HG02981 (cell line): ENCODE results near the gene SCFD2.
"Not testable (repeated sequence)": the region's sequence is repeated elsewhere in the genome, so short reads cannot be mapped to it uniquely, and the experiment has no call there.

Experiments used
- ATAC-seq: cut with Tn5 transposase; IDR thresholded peaks from one replicate; pipeline ENCODE4 v1.9.1; 2021; ENCODE audit warnings: mild to moderate bottlenecking, moderate library complexity; ENCODE audit not compliant: unreplicated experiment

The SCFD2 gene

DNA sequence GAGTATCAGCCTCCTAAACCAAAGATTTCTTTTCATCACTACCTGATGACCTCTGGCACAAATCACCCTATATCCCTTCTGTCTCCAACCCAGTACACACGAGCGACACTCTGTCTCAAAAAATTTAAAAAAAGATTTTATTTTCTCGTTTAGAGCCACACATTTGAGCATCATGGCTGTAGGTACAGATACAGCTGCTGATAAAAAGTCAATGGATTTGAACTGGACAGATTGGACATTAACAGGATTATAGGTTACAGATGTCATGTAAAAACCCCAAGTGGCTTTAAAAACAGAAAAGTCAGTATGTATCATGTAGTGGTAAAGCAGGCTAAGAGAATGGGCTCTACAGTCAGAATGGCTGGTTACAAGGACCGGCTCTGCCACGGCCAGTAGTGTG lies 171.1 kb downstream of the SCFD2 start:
- ATAC-seq, result no peak

GRCh38 chr4:53193111-53193510 lies 172.8 kb downstream of the SCFD2 start:
- ATAC-seq, result no peak

DNA sequence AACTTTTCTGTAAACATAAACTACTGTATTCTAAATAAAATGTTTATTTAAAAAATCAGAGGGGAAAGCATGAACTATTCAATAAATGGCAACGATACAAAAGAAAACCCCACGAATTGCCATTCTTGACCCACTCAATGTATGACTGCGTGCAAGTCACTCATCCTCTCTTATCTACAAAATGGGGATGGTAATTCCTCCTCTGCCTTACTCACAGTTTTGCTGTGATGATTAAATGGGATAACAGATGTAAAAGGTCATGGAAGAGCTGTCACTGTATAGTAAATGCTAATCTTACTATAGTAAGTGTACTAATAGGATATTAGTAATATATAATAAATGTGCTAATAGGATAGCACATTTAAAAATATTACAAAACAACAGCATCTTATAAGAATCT lies 173.4 kb downstream of the SCFD2 start:
- no peak for ATAC-seq

GRCh38 chr4:53191997-53192396 lies 173.9 kb downstream of the SCFD2 start:
- ATAC-seq, result no peak

DNA sequence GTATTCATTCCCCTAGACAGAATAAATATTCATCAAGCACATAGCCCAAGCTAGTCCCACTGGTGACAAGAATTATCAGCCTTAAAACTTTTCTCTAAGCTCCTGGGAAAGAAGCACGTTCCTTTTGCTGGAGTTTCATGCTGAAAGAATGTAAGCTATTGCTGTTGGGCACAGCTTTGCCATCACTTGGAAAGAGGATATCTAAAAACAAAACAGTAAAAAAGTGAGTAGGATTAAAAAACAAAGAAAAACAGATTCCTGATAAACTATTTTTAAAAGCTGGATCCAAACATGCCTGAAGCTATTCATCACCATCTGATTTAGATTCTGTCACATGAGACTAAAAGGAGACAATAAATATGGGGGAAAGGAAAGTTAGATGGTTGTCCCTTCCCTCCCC lies 176.8 kb downstream of the SCFD2 start:
- no peak for ATAC-seq

GRCh38 chr4:53186714-53187358 lies 179.0 kb downstream of the SCFD2 start:
- no peak for ATAC-seq

DNA sequence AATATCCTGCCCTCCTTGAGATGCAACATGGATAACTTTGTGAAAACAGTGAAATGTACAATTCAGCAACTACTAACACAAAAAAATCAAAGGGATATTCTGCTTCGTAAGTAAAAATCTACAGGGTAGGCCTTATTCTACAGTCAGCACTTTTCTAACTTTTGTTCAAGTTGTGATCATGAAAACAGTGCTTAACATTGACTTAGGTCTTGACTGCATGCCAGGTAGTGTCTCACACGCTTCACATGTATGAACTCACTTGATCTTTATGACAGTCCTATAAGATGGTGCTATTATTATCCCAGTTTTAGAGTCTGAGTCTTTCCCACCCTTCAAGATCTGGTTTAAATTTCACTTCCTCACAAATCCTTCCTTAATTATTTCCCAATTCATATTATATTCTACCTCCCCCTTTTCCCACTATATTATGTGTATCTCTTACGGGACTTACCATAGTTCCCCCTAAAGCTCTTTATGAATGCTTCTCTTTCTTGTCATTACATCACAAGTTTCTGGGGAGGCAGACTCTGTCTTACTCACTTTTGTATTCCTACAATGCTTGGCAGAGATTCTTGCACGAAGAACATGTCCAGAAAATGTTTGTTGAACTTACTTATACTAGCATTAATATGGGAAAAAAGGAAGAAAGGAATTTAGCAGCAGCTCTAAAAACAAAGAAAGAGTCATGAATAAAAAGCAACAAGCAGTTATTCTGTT lies 179.8 kb downstream of the SCFD2 start:
- no peak for ATAC-seq

DNA sequence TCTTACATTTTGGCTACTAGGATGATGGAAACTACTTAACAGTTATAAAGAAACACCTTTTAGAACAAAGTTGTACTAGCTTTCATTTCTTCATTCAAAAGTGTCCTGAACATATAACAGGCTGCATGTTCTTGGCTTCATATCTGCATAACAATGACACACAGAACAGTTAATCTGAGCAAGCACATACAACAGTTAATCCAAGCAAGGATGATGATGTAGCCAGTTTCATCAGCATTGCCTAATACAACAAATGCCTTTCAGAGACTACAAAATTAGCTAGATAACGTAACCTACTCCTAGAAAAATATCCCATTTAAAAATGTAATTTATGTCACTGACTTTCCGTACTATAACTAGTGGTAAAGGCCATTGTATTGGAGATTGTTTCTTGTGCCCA lies 182.1 kb downstream of the SCFD2 start:
- ATAC-seq, result no peak

- not testable (repeated sequence) for ATAC-seq
These were observed 188.1 kb downstream of the SCFD2 start for GRCh38 chr4:53177751-53178150.

DNA sequence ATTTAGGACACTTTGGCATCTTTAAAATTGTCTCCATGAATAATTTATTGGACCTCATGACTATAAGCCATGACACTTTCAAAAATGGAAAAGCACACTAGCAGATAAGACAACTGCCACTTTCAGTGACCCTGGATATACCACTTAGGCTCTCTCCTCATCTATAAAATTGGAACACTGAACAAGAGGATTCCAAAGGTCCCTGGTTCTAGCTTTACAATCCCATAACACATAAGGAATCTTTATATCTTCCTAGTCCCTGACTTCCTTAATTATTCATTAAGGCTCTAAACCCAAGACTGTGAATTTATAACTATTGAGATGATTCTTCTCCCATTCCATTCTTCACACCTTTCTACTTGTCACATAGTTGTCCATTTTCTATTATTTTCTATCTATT lies 190.2 kb downstream of the SCFD2 start:
- no peak for ATAC-seq

DNA sequence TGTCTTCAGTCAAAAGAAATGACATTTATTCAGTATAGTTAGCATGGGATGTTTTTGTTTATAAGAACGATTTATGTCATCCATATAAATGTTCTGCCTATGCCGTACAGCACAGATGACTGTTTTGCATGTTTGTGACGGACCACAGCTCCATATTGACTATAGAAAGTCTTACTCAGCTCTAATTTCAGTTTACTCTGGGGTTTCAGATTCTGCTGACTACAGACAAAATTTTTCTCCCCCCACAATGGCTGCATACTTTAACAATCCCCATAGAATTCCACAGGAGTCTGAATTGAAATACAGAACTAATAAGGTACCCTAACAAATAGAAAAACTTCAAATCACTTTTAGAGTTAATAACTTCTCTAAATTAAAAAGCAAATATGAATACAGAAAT lies 191.0 kb downstream of the SCFD2 start:
- no peak for ATAC-seq

DNA sequence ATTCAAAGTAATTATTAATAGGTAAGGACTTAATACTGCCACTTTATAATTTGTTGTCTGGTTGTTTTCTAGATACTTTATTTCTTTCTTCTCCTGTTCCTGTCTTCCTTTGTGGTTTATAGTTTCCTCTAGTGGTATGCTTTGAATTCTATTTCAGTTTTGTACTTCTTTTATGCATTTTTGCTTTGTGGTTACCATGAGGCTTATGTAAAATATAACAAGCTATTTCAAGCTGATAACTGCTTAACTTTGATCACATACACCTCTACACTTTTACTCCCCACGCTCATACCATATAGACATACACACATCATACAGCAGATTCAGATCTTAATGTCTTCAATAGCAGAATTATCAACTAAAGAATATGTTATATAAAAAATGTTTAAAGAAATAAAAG lies 192.3 kb downstream of the SCFD2 start:
- no peak for ATAC-seq

GRCh38 chr4:53171797-53172196 lies 194.1 kb downstream of the SCFD2 start:
- no peak for ATAC-seq

DNA sequence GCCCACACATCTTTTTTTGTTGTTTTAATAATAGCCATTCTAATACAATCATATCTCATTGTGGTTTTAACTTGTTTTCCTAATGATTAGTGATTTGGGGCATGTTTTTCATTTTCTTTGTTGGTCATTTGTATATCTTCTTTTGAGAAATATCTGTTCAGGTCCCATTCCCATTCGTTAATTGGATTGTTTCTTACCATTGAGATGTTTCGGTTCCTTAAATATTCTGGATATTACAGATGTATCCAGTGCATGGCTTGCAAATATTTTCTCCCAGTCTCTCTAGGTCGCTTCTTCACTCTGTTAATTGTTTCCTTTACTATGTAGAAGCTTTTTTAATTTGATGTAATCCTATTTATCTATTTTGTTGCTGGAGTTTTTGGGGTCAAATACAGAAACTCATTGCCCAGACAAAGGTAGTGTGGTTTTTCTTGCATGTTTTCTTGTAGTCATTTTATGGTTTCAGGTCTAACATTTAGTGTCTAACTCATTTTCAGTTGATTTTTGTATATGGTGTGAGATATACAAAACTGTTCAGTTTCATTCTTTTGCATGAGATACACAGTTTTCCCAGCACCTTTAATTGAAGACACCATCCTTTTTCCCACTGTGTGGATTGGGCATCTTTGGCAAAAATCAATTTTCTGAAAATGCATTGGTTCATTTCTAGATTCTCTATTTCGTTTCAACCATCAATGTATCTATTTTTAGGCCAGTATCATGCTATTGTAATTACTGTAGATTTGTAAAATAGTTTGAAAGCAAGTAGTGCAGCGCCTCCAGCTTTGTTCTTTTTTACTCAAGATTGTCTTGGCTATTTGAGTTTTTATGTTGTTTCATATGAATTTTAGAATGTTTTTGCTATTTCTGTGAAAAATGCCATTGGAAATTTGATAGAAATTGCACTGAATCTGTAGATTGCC lies 195.9 kb downstream of the SCFD2 start:
- no peak for ATAC-seq

DNA sequence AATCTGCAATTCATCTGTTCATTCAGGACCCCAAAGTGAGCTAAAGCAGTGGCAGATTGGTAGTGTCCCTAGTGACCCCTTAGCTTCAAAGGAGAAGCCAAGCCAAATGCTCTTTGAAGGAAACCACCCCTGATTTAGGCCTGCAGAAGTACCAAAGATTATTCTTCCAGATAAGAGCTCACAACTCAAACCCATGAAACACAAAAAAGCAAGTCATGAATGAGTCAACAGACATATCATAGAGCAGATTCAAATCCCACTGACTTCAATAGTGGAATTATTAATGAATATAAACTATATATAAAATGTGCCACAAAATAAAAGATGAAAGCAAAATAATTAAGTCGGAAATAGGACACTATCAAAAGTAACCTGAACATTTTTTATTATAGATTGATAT lies 197.6 kb downstream of the SCFD2 start:
- no peak for ATAC-seq

DNA sequence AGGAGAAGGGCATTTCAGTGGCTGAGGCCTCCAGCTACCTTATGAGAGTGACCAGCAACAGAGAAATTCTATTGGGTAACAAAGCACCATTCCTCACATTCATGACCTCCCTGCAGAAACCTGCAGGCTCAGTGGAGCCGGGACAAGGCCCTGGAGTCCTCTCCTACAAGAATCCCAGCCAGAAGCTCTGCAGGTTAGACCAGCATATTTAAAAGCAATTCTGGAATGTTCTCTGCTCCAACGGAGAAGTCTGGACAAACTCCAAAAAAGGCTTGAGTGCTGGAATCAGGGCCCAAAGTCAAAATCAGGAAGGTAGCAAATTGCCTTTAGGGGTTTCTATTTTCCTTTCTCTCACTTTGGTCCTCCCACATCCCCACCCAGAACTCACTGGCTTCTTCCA lies 202.9 kb downstream of the SCFD2 start:
- ATAC-seq, result no peak

DNA sequence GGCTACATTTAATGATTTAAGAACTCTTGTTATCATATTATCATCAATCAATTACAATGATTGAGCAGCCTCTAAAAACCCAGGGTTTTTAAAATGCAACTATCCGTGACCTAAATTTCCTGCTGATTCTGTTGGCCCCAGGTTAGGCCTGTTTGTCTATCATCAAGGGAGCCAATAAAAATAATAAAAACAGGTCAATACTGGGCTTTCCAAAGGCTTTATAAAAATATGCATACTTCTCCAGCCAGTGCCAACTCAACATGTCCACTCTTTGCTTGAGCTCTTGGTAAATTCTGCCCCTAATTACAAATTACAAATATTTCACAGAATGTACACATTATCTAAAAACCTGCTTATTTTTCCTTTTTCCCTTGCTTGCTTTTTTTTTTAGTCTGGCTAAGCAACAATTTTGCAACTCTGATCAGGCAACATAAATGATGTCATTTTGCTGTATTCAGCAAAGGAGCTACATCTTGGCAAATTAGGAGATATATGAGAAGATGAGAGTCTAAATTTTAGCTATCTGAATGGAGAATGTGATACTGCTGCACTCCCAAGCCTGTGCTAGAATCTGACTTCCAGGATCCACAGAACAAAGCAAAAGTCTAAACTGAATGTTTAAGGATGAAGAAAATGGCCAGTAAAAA lies 204.0 kb downstream of the SCFD2 start:
- ATAC-seq, result no peak

GRCh38 chr4:53161051-53161786 lies 204.6 kb downstream of the SCFD2 start:
- ATAC-seq, result no peak

- no peak for ATAC-seq
These were observed 209.0 kb downstream of the SCFD2 start for GRCh38 chr4:53156896-53157295.

DNA sequence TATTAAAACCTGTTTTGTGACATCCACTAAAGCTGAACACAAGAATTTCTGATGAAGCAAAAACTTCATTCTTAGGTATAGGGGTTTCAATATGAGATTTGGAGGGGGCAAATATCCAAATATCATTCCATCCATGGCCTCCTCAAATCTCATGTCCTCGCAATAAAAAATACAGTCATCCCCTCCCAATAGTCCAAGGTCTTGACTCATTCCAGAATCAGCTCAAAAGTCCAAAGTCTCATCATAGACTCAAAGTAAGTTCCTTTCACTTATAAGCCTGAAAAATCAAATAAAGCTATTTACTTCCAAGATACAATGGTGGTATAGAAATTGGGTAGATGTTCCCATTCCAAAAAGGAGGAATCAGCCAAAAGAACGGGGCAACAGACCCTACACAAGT lies 213.4 kb downstream of the SCFD2 start:
- no peak for ATAC-seq

- ATAC-seq, result no peak
These were observed 214.4 kb downstream of the SCFD2 start for GRCh38 chr4:53151489-53151788.
